ENCODE data around the gene MVD. TPM values are rescaled to one million over a fixed set of nuclear protein-coding genes. Genes with fewer than 3 reads are reported as not detected.

The MVD gene
- total and polyA plus RNA-seq, 2 of the 13 experiments (the other 11 are each of a cell fraction or from before 2014, with no cell fraction given): 28.1 to 187 TPM

- TF ChIP-seq CEBPG (CRISPR knock-in tag; IDR thresholded peaks at IDR 0.05) (no peak), ZBTB39 (CRISPR knock-in tag; IDR thresholded peaks at IDR 0.05) (peak; percentile 57; the same call in 1 of the 2 replicates), ATM (IDR thresholded peaks at IDR 0.05; ENCODE audit: borderline replicate concordance) (no peak), HIVEP1 (CRISPR knock-in tag; IDR thresholded peaks at IDR 0.05) (no peak; the same call in 1 of the 2 replicates), ZNF235 (CRISPR knock-in tag; IDR thresholded peaks at IDR 0.05; ENCODE audit: borderline replicate concordance) (no peak), DMTF1 (CRISPR knock-in tag; IDR thresholded peaks at IDR 0.05) (no peak), ZZZ3 (CRISPR knock-in tag; IDR thresholded peaks at IDR 0.05; ENCODE audit: borderline replicate concordance) (no peak), ZNF451 (CRISPR knock-in tag; IDR thresholded peaks at IDR 0.05) (0 out of 2 replicates have a peak, but pooled peaks have one; percentile 36), IKZF1 (IDR thresholded peaks at IDR 0.05) (no peak), PLRG1 (conservative IDR thresholded peaks at IDR 0.05) (no peak), ZNF501 (CRISPR knock-in tag; IDR thresholded peaks at IDR 0.05) (no peak), ZNF138 (CRISPR knock-in tag; IDR thresholded peaks at IDR 0.05; ENCODE audit: low read depth) (no peak), MYNN (CRISPR knock-in tag; IDR thresholded peaks at IDR 0.05; ENCODE audit: low read depth) (no peak), MBD4 (IDR thresholded peaks at IDR 0.05; ENCODE audit: borderline replicate concordance, low read length) (no peak), REL (CRISPR knock-in tag; conservative IDR thresholded peaks at IDR 0.05) (no peak), AHDC1 (CRISPR knock-in tag; IDR thresholded peaks at IDR 0.05; ENCODE audit: borderline replicate concordance) (no peak), ZBTB49 (CRISPR knock-in tag; IDR thresholded peaks at IDR 0.05; ENCODE audit: borderline replicate concordance) (no peak)
Observed at GRCh38 chr16:88678224-88678979, 15.5 kb upstream of the MVD start (continued).

Measured in HepG2 (cell line).